ENCODE results near the gene KLK5.
"Not testable (repeated sequence)": the region's sequence is repeated elsewhere in the genome, so short reads cannot be mapped to it uniquely, and the experiment has no call there.

The KLK5 gene, protein sequence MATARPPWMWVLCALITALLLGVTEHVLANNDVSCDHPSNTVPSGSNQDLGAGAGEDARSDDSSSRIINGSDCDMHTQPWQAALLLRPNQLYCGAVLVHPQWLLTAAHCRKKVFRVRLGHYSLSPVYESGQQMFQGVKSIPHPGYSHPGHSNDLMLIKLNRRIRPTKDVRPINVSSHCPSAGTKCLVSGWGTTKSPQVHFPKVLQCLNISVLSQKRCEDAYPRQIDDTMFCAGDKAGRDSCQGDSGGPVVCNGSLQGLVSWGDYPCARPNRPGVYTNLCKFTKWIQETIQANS

DNA sequence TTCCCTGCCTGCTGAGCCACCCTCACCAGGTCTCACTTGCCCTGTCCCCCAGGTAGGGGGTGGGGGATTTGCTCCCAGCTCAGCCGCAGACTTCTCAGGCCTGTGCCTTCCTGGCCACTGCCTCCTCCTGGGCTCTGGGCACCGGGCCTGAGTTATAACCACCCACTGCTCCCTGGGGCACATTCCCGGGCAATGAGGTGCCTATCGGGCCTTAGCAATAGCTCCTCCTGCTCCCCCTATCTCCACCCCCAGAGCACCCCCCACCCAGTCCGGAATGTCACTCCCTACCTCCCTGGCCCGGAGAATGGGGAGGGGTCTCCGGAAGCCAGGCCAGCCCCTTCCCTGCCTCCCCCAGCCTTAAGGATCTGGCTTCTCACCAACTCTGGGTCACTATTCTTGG, at the start of gene KLK5:
TSS of gene KLK5 (minus strand) at position 129 of the 400 bp plus-strand sequence. CDS start 381 bp downstream, outside the sequence.
- DNase-seq (ENCODE audit: low read depth in 2 of 2, low spot score in 1 of 2): no peak

DNA sequence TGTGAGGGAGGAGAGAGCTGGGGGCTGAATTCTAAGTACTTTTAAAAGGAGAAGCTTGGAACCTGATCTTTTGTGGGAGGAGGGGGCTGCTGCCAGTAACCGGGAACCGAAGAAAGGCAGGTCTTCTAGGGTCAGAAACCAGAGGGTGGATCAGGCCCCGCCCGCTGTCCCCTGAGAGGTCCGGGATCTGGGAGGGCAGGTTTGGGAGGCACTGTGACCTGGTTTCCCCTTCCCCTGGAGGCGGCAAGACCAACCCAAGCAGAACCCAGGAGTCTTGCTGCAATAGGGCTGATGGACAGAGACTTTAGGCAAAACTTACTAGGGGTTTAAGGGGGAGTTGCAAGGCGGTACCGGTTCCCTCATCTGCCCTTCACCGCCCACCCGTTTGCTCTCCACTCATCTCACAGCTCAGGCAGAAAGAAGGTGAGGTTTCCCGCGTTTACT, 49.3 kb upstream of the KLK5 start:
- no peak for DNase-seq (ENCODE audit: low read depth in 2 of 2, low spot score in 1 of 2)

DNA sequence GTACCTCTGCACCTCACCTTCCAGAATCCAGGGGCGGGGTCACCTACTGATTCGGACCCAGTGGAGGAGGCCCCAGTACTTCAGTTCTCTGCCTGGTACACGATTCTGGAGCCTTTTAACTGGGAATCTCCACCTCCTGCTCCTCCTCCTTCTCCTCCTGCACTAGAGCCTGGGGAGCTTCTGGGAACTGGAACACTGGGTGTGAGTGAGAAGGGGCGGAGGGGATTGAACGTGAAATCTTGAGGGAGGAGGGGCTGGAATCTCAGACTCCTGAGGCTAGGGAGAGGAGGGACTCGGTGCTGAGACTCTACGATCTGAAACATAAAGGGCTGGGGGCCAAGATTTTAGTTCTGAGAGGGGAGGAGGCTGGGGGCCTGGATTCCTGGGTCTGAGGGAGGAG, 48.7 kb upstream of the KLK5 start, which contains the start of gene KLK8:
TSS of gene KLK8 (minus strand) at position 90 of the 400 bp plus-strand sequence. CDS start 437 bp downstream, outside the sequence.
- no peak for DNase-seq (ENCODE audit: low read depth in 2 of 2, low spot score in 1 of 2)

DNA sequence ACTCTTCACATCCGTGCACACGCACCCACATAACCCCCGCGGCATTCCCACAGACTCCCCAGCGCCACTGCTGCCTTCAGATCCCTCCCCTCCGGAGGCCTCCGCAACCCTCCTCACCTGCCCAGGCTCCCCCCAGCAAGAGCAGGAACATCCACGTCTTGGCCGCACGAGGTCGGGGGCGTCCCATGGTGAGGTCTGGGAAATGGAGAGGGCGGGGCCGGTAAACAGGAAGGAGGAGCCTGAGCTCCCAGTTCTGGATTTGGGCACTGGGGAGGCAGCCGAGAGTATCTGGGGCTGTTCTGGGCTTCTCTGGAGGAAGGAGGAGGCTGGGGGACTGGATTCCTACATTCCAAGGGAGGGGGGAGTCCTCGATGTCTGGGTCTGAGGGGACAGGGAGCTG, 48.1 kb upstream of the KLK5 start:
- DNase-seq (ENCODE audit: low read depth in 2 of 2, low spot score in 1 of 2): no peak

DNA sequence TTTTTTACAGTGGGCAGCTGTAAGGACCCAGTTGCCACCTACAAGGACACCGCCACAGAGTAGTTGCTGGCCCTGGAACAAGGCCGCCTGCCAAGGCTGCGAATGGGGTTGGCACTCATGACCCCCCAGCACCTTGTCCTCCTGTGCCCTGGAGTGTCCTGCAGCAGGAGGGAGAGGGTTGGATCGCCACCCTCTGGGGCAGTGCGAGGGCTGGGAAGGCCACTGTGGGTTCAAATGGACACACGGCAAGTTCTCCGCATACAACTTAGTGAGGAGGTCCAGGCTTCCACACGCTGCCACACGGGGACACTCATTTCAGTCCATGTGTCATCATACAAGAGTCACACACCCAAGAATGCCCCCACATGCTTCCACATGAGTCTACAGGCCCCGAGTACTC, 47.6 kb upstream of the KLK5 start:
- DNase-seq (ENCODE audit: low read depth in 2 of 2, low spot score in 1 of 2): no peak

DNA sequence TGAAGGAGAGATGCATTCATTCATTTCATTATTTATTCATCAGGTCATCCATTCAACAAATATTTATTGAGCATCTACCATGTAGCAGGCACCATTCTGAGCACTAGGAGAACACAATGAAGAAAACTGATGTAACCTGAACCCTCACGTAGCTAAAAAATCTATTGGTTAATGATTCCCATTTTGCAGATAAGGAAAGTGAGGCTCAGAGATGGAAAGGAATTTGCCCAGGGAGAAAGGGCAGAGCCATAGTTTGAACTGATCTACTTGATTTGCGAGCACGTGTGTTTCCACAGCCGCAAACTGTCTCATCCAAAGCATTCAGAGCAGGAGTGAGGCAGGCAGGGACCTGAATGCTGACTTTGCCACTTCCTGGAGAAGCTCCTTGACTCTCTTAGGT, 45.8 kb upstream of the KLK5 start:
- DNase-seq (ENCODE audit: low read depth in 2 of 2, low spot score in 1 of 2): no peak

DNA sequence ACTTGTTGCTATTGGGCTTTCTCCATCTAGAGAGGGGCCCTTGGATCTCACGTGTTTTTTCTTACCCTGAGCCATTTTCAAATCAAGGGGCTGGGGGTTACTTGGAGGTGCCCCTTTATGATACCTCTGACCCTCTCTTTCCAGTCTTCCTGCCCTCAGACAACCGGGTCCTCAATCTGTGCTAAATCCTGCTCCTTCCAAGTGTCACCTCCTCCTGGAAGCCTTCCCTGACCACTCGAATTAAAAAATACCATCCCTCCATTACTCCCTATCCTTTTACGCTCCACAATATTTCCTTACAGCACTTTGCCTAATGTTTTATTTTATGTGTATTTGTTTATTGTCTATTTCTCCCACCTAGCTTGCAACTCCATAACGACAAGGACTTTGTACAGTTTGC, 45.2 kb upstream of the KLK5 start:
- DNase-seq (ENCODE audit: low read depth in 2 of 2, low spot score in 1 of 2): no peak

DNA sequence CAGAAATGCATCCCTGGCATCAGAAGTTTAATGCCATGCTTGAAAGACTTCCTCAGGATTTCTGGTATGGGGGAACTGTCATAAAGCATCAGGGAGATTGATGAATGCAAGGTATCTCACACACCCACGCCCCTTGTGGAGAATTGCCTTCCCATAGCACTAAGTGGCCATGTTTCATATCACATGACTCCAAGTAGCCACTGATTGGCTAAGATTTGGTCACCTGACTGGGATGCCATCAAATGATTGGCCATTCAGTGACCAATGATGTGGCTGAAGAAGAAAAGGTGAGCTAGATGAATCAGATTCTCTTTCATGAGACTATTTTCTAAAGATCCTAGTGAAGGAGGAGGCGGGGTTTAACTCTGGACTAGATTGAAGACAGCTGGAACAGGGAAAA, 41.3 kb upstream of the KLK5 start:
- no peak for DNase-seq (ENCODE audit: low read depth in 2 of 2, low spot score in 1 of 2)

DNA sequence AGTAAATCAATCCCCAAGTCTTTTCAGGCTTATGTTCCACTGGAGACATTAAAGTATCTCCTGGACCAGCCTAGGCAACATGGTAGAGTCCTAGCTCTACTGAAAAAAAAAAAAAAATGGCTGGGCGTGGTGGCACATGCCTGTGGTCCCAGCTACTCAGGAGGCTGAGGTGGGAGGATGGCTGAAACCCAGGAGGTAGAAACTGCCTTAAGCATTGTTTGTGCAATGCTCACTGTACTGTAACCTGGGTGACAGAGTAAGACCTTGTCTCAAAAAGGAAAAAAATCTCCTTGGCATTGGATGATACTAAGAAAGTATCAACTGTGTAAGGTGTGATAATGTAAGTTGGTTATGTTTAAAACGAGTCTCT, 39.8 kb upstream of the KLK5 start:
- no peak for DNase-seq (ENCODE audit: low read depth in 2 of 2, low spot score in 1 of 2)

DNA sequence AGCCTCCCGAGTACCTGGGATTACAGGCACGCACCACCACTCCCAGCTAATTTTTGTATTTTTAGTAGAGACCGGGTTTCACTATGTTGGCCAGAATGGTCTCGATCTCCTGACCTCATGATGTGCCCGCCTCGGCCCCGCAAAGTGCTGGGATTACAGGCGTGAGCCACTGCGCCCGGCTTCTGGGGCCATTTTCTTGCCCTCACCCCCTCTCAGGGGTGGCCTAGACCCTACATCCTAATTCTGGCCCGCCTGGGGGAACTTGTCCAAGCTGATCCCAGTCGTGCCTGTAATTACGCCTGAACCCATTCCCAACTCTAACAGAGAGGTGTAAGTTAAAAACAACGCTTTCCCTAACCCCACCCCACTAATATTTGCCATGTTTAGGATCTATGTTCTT, 31.6 kb upstream of the KLK5 start:
- DNase-seq (ENCODE audit: low read depth in 2 of 2, low spot score in 1 of 2): not testable (repeated sequence)

DNA sequence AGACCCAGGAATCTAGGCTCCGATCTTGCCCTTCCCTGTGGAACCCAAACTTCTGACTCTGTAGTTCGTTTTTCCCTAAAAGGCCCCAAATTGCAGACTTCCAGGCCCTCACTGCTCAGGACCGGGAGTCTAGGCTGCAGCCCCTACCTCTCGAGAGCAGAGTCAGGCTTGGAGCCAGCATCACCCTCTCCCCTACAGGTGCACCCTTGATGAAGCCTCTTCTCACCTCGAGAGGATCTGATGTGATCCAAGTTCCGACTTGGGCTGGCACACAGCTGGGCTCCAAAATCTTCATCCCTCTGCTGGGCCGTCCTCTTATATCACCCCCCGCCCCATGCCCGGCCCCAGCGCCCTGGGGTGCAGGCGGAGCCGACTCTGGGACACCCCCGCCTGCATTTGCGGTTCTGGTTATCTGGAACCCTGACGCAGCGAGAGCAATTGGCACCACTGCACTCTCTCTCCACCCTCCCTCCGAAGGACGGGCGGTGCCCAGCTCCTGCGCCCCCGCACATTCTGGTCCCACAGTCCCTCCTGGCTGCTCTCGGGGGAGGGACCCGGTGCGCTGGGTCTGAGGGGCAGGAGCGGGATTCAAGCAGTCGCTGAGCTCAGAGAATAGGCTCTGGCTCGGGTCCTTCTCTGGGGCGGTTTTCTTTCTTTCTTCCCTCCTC, 30.9 kb upstream of the KLK5 start, which contains the start of gene KLK7:
TSS of gene KLK7 (minus strand) at position 293 of the 668 bp plus-strand sequence. CDS start 1,518 bp downstream, outside the sequence.
- no peak for DNase-seq (ENCODE audit: low read depth in 2 of 2, low spot score in 1 of 2)

DNA sequence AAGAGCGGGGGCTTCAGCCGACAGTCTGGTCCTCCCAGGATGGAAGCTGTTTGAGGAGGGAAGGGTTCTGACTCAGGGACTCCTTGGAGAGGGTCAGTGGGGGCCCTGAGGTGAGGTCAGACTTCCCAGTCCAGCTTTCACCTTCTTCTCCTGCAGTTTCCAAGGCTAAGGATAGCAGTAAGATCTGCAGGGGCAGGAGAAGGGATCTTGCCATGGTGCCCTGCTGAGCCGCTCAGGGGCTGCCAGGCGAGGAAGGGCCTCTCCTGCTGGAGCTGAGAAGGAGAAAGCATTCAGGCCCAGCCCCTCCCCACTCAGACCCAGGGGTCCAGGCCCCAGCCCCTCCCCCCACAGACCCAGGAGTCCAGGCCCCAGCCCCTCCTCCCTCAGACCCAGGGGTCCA, 29.3 kb upstream of the KLK5 start:
- no peak for DNase-seq (ENCODE audit: low read depth in 2 of 2, low spot score in 1 of 2)

DNA sequence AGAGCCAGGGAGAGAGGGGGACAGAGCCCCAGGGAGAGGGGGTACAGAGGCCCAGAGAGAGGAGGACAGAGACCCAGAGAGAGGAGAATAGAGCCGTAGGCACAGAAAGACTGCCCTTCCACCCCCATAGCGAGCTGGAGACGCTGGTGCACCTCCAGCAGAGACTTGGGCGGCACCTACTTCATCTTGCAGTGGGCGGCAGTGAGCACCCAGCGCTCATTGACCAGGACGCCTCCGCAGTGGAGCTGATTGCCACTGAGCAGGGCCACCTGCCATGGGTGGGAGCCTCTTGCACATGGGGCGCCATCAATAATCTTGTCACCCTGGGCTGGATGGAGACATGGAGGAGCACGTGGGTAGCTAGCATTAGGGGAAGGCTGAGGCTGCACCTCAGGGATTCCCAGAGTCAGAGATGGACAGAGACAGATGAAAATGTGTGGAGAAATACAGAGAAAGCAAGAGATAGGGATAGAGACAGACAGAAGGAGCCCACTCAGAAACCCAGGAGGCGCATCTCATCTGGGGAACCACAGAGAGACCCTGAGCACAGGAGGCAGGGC, 28.8 kb upstream of the KLK5 start:
- DNase-seq (ENCODE audit: low read depth in 2 of 2, low spot score in 1 of 2): no peak

DNA sequence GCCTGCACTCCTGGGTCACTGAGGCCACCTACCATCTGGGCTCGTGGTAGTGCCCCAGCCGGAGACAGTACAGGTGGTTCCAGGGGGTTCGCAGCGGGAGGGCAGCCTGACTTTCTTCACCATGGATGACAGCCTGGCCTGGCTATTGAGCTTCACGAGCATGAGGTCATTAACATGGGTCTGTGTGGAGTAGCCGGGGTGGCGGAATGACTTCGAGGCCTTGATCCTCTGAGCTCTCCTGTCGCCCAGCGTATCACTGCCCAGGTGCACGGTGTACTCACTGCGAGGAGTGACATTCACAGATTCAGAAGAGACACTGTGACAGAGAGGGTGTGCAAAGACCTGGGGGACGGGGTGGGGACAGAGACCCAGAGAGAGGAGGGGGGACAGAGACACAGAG, 27.4 kb upstream of the KLK5 start:
- DNase-seq (ENCODE audit: low read depth in 2 of 2, low spot score in 1 of 2): no peak

DNA sequence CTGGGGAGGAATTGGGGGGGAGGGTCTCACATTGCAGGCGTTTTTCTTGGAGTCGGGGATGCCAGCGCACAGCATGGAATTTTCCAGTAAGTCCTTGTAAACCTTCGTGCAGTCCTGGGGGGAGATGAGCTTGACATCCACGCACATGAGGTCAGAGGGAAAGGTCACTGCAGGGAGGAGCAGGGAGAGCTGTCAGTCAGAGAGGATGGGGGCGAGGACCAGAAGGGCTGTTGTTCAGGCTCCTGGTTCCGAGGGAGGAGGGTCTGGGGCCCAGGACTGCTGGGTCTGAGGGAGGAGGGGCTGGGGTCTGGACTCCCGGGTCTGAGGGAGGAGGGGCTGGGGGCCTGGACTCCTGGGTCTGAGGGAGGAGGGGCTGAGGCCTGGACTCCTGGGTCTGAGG, 26.9 kb upstream of the KLK5 start:
- DNase-seq (ENCODE audit: low read depth in 2 of 2, low spot score in 1 of 2): no peak

DNA sequence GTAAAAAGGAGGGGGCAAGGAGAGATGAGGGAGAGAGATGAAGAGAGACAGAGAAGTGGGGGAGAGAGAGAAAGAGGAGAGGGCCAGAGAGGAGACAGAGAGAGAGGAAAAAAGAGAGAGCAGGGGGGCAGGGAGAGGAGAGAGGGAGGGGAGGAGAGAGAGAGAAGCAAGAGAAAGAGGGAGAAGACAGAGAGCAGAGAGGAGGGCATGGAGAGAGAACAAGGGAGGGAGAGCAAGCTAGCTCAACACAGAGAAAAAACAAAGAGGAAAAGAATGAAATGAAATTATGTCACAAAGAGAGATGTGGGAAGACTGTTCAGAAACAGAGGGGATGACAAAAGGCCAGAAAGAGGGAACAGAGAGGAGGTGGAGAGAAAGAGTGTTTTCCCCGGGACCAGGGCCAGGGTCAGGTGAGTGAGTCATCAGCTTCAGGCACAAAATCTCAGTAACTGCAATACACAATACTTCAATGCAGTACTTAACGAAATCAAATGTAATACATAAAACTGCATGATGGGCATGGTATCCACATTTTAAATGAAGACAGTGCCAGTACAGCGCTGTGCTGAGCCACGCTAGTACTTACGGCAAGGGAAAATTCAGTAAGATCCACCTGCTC, 26.0 kb upstream of the KLK5 start:
- no peak for DNase-seq (ENCODE audit: low read depth in 2 of 2, low spot score in 1 of 2)

DNA sequence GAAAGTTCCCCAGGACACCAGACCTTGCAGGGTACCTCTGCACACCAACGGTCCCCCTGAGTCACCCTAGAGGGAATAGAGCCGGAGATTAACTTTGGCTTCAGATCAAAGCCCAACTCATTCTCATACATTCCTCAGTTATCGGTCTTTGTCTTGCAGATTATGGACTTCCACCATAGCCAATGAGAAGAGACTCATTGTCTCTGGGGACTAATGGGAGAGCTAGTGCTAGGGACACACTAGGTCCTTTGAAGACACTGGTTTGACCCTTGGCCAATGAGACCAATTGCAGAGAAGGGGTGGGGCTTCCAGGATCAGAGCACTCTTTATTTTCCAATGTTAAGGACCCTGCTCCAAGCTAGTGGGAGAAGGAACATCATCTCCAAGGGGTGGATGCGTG, 24.8 kb upstream of the KLK5 start:
- DNase-seq (ENCODE audit: low read depth in 2 of 2, low spot score in 1 of 2): no peak

DNA sequence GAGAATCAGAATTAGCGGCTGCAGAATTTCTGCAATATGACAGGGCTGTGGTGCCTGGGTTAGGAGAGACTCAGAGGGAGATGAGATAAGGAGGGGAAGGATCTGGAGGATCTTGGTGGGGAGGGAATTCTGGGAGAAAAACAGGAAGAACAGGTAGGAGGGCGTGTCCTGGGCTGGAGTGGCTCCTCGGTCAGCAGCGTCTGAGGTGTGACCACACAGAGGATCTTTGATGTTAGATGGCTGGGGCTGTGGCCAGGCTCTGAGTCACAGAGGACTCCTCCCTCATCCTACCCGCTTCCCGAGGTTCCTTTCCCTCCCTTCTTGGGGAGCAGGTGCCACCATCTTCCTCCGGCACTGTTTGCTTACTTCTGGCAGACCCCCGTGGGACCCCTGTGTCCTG, 22.9 kb upstream of the KLK5 start:
- no peak for DNase-seq (ENCODE audit: low read depth in 2 of 2, low spot score in 1 of 2)

DNA sequence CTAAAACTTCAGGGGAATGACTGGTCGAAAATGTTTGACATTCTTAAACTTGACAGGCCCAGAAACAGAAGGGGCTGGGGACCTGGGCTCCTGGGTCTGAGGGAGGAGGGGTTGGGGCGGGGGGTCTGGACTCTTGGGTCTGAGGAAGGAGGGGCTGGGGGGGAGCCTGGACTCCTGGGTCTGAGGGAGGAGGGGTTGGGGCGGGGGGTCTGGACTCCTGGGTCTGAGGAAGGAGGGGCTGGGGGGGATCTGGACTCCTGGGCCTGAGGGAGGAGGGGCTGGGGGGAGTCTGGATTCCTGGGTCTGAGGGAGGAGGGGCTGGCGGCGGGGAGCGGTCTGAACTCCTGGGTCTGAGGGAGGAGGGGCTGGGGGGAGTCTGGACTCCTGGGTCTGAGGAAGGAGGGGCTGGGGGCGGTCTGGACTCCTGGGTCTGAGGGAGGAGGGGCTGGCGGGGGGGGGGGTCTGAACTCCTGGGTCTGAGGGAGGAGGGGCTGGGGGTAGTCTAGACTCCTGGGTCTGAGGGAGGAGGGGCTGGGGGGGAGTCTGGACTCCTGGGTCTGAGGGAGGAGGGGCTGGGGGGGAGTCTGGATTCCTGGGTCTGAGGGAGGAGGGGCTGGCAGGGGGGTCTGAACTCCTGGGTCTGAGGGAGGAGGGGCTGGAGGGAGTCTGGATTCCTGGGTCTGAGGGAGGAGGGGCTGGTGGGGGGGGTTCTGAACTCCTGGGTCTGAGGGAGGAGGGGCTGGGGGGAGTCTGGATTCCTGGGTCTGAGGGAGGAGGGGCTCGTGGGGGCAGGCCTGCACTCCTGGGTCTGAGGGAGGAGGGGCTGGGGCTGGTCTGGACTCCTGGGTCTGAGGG, 22.1 kb upstream of the KLK5 start:
- DNase-seq (ENCODE audit: low read depth in 2 of 2, low spot score in 1 of 2): no peak

DNA sequence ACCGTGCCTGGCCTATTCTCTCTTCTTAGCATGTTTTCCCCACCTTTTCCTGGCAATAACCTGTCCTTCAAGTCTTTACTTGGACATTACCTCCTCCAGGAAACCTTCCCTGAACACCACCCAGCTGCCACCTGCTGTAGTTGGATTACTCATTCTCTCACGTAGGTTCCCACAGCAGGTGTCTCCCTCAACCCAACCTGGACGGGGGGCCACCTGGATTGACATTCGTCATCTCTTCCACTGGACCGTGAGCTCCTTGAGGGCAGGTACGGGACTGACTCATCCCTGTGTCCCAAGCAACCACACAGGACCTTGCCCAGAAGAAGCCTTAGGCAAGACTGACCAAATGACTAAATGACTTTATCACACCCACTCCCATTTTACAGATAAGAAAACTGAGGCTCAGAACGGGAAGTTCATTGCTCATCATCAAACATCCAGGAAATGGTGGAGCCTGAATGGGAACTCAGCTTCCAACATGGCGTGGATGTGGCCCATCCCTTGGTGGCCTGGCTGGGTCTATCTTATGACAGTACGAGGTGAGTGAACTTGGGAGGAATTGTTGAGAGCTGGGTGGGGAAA, 20.0 kb upstream of the KLK5 start:
- DNase-seq (ENCODE audit: low read depth in 2 of 2, low spot score in 1 of 2): no peak

DNA sequence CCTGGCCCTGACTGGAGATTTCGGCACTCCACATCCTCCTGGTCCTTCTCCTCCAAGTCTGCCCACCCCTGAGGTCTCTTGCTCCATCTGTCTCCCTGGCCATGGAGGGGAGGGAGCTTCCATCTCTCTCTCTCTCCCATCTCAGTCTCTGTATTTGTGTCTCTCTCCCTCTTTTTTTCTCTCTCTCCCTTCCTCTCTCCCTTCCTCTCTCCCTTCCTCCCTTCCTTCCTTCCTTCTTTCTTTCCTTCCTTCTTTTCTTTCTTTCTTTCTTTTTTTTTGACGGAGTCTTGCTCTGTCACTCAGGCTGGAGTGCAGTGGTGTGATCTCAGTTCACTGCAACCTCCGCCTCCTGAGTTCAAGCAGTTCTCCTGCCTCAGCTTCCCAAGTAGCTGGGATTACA, 17.0 kb upstream of the KLK5 start:
- DNase-seq (ENCODE audit: low read depth in 2 of 2, low spot score in 1 of 2): not testable (repeated sequence)
